Smooth muscle cell (in vitro differentiated cells): ENCODE measurements around the gene NPPC. TPM values are rescaled to one million over a fixed set of nuclear protein-coding genes. Genes with fewer than 3 reads are reported as not detected.

Experiments used
- DNase-seq: peaks from one replicate; lab custom pipeline; 2025; ENCODE audit not compliant: unreplicated experiment; lab: John Stamatoyannopoulos, UW
- H2AFZ ChIP-seq: fragments of 200-600 bp; sonication (generic); 2 replicates; pipeline ENCODE4 v1.6.0; 2016; ENCODE audit warnings: antibody characterized with exemption, low read depth, mild to moderate bottlenecking
- H3F3A ChIP-seq: fragments of 200-600 bp; sonication (generic); 2 replicates; pipeline ENCODE4 v1.6.0; 2017; ENCODE audit warnings: antibody characterized with exemption, low read depth
- H3K27ac ChIP-seq: fragments of 200-600 bp; sonication (generic); 2 replicates; pipeline ENCODE4 v1.5.1; 2016; ENCODE audit warnings: low read depth, mild to moderate bottlenecking
- H3K27me3 ChIP-seq: fragments of 200-600 bp; sonication (generic); 2 replicates; pipeline ENCODE4 v1.6.1; 2016; ENCODE audit warnings: low read depth, mild to moderate bottlenecking
- H3K36me3 ChIP-seq: fragments of 200-600 bp; sonication (generic); 2 replicates; pipeline ENCODE4 v1.5.1; 2016; ENCODE audit warnings: low read depth
- H3K4me1 ChIP-seq: fragments of 200-600 bp; sonication (generic); 2 replicates; pipeline ENCODE4 v1.5.1; 2016; ENCODE audit warnings: low read depth
- H3K4me2 ChIP-seq: fragments of 200-600 bp; sonication (generic); 2 replicates; pipeline ENCODE4 v1.6.0; 2016; ENCODE audit warnings: mild to moderate bottlenecking
- H3K4me3 ChIP-seq: fragments of 200-600 bp; sonication (generic); 2 replicates; pipeline ENCODE4 v1.5.1; 2016; ENCODE audit warnings: mild to moderate bottlenecking
- H3K79me2 ChIP-seq: fragments of 200-600 bp; sonication (generic); 2 replicates; pipeline ENCODE4 v1.6.0; 2016; ENCODE audit warnings: low read depth, mild to moderate bottlenecking
- H3K9ac ChIP-seq: fragments of 200-600 bp; sonication (generic); 2 replicates; pipeline ENCODE4 v1.6.0; 2016; ENCODE audit warnings: low read depth
- H3K9me3 ChIP-seq: fragments of 200-600 bp; sonication (generic); replicated peaks from 2 replicates; pipeline ENCODE4 v1.5.1; 2016; ENCODE audit warnings: low read depth
- H4K20me1 ChIP-seq: fragments of 200-600 bp; sonication (generic); 2 replicates; pipeline ENCODE4 v1.6.0; 2016; ENCODE audit warnings: low read depth
- WGBS: methylation state at CpG from one replicate; pipeline ENCODE4 v1.1.7; 2016; ENCODE audit warnings: low lambda C conversion rate; 5-methylcytosine and 5-hydroxymethylcytosine counted together
- polyA plus RNA-seq: library from polyadenylated mRNA; unstranded; fragments of >200 nt; fragmentation: Nextera tagmentation; extraction: Ambion mirVana; gene quantifications from 2 replicates; pipeline ENCODE4 v1.2.1, GENCODE V29; 2016
- total RNA-seq: library from RNA; depleted of rRNA; stranded (reverse); fragments of >200 nt; gene quantifications from 2 replicates; pipeline ENCODE4 v1.2.3, GENCODE V29; 2014
- TF ChIP-seq, protein P1 (sequence below): fragments of 200-600 bp; sonication (generic); IDR thresholded peaks from 2 replicates; pipeline ENCODE4 v1.5.1; 2017; ENCODE audit warnings: borderline replicate concordance, mild to moderate bottlenecking, antibody characterized with exemption; ENCODE audit not compliant: insufficient read depth, poor library complexity, severe bottlenecking

The NPPC gene
- total and polyA plus RNA-seq, 2 experiments from 2014 or later, result 0.21 TPM; not detected in 1

- 95% methylated on average over 4 of the region's 4 CpGs for WGBS
- H3K79me2 ChIP-seq, result peaks cover 44% of the 10 kb centered on the region
Observed at GRCh38 chr2:231966886-231967285, 40.7 kb upstream of the NPPC start.

GRCh38 chr2:231965102-231965501 is 38.9 kb upstream of the NPPC start:
- H3K27ac ChIP-seq, result no peak overlapping the region
- no peak overlapping the region for H2AFZ ChIP-seq
- no peak overlapping the region for H3K4me3 ChIP-seq
- peaks cover 3% of the 10 kb centered on the region for H4K20me1 ChIP-seq
- no peaks in the 10 kb centered on the region for H3F3A ChIP-seq
- TF ChIP-seq, protein P1, sequence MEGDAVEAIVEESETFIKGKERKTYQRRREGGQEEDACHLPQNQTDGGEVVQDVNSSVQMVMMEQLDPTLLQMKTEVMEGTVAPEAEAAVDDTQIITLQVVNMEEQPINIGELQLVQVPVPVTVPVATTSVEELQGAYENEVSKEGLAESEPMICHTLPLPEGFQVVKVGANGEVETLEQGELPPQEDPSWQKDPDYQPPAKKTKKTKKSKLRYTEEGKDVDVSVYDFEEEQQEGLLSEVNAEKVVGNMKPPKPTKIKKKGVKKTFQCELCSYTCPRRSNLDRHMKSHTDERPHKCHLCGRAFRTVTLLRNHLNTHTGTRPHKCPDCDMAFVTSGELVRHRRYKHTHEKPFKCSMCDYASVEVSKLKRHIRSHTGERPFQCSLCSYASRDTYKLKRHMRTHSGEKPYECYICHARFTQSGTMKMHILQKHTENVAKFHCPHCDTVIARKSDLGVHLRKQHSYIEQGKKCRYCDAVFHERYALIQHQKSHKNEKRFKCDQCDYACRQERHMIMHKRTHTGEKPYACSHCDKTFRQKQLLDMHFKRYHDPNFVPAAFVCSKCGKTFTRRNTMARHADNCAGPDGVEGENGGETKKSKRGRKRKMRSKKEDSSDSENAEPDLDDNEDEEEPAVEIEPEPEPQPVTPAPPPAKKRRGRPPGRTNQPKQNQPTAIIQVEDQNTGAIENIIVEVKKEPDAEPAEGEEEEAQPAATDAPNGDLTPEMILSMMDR, result no peak
- WGBS, result 90% methylated on average over 1 of the region's 1 CpG
- H3K9ac ChIP-seq, result no peak overlapping the region
- peaks cover 4% of the 10 kb centered on the region for H3K4me1 ChIP-seq
- H3K27me3 ChIP-seq, result no peaks in the 10 kb centered on the region
- no peak for DNase-seq
- no peaks in the 10 kb centered on the region for H3K36me3 ChIP-seq
- peaks cover 37% of the 10 kb centered on the region for H3K79me2 ChIP-seq
- no peaks in the 10 kb centered on the region for H3K9me3 ChIP-seq
- H3K4me2 ChIP-seq, result no peak overlapping the region

More at GRCh38 chr2:231966886-231967285, 40.7 kb upstream of the NPPC start:
- H3K27ac ChIP-seq, result no peak overlapping the region
- H3K9me3 ChIP-seq, result no peaks in the 10 kb centered on the region
- peaks cover 3% of the 10 kb centered on the region for H4K20me1 ChIP-seq
- no peak overlapping the region for H3K9ac ChIP-seq
- H3K36me3 ChIP-seq, result no peaks in the 10 kb centered on the region
- H3F3A ChIP-seq, result no peaks in the 10 kb centered on the region
- no peaks in the 10 kb centered on the region for H3K4me1 ChIP-seq
- no peak for DNase-seq
- H3K27me3 ChIP-seq, result no peaks in the 10 kb centered on the region
- H3K4me3 ChIP-seq, result no peak overlapping the region
- TF ChIP-seq, protein P1, result no peak
- no peak overlapping the region for H2AFZ ChIP-seq
- no peak overlapping the region for H3K4me2 ChIP-seq

GRCh38 chr2:231961349-231962166 is 35.4 kb upstream of the NPPC start, which contains the start of gene DIS3L2:
DIS3L2 (plus strand) TSS chr2:231961713; CDS start chr2:232014928, 53,215 bp downstream.
- Histone ChIP-seq H3K27me3 (no peaks in the 10 kb centered on the region), H3F3A (no peaks in the 10 kb centered on the region), H3K36me3 (no peaks in the 10 kb centered on the region), H3K79me2 (peaks cover 14% of the 10 kb centered on the region), H3K4me2 (peak within 1 kb of the TSS; percentile 84), H3K4me1 (peaks cover 4% of the 10 kb centered on the region), H4K20me1 (no peaks in the 10 kb centered on the region), H3K9me3 (no peaks in the 10 kb centered on the region), H3K27ac (peak within 1 kb of the TSS; percentile 21), H3K9ac (peak within 1 kb of the TSS; percentile 66), H3K4me3 (peak within 1 kb of the TSS; percentile 68), H2AFZ (peak within 1 kb of the TSS; percentile 96)
- TF ChIP-seq, protein P1, result no peak
- peak; percentile 46 for DNase-seq
- WGBS, result 1% methylated on average over 82 of the region's 83 CpGs
